Measurements from ENCODE around the gene CYP3A5. TPM values are rescaled to one million over a fixed set of nuclear protein-coding genes. Genes with fewer than 3 reads are reported as not detected.

The CYP3A5 gene
- total and polyA plus RNA-seq, 2 experiments from 2014 or later: 228 to 345 TPM

DNA sequence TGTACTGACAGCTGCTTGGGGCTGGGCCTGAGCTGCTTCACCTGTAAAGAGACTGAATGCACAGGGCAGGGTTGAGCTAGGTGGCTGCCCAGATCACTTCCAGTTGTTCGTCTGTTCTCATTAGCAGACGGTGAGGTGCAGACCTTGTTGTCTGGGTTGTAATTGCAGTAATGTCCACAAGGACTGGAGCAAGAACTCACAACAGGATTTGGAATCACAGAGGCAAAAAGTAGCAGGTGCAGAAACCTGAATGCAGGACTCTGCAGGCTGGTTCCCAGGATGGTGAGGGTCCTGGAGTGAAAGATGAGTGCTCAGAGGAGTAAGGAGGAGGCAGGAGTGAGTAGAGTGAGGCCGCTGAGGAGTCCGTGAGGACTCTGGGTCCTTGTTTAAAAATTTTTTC lies 53.8 kb downstream of the CYP3A5 start:
- Histone ChIP-seq H3K4me3 (no peak overlapping the region), H3K36me3 (replicated peaks; ENCODE audit: insufficient read depth, low read depth) (no peaks in the 10 kb centered on the region), H3K4me1 (ENCODE audit: insufficient read depth) (no peaks in the 10 kb centered on the region), H2AFZ (no peak overlapping the region), H3K4me2 (no peak overlapping the region), H3K9me2 (replicated peaks; ENCODE audit: insufficient read depth) (no peaks in the 10 kb centered on the region), H3K27me3 (no peaks in the 10 kb centered on the region), H3K27ac (no peak overlapping the region), H4K20me1 (ENCODE audit: insufficient read depth, poor library complexity, severe bottlenecking) (no peaks in the 10 kb centered on the region), H3K9me3 (ENCODE audit: low read depth) (no peaks in the 10 kb centered on the region), H3K79me2 (peaks cover 3% of the 10 kb centered on the region)
- DNase-seq (ENCODE audit: low spot score): no peak
- WGBS (ENCODE audit: low lambda C conversion rate, missing lambda C conversion rate): 94% methylated on average over 4 of the region's 4 CpGs
- TF ChIP-seq EZH2phosphoT487 (IDR thresholded peaks at IDR 0.05; ENCODE audit: low read depth, severe bottlenecking, unreplicated experiment) (no peak), EZH2 (IDR thresholded peaks at IDR 0.05; ENCODE audit: borderline replicate concordance) (no peak)
- TF ChIP-seq, protein P1, sequence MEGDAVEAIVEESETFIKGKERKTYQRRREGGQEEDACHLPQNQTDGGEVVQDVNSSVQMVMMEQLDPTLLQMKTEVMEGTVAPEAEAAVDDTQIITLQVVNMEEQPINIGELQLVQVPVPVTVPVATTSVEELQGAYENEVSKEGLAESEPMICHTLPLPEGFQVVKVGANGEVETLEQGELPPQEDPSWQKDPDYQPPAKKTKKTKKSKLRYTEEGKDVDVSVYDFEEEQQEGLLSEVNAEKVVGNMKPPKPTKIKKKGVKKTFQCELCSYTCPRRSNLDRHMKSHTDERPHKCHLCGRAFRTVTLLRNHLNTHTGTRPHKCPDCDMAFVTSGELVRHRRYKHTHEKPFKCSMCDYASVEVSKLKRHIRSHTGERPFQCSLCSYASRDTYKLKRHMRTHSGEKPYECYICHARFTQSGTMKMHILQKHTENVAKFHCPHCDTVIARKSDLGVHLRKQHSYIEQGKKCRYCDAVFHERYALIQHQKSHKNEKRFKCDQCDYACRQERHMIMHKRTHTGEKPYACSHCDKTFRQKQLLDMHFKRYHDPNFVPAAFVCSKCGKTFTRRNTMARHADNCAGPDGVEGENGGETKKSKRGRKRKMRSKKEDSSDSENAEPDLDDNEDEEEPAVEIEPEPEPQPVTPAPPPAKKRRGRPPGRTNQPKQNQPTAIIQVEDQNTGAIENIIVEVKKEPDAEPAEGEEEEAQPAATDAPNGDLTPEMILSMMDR (IDR thresholded peaks at IDR 0.05; ENCODE audit: poor library complexity): no peak

DNA sequence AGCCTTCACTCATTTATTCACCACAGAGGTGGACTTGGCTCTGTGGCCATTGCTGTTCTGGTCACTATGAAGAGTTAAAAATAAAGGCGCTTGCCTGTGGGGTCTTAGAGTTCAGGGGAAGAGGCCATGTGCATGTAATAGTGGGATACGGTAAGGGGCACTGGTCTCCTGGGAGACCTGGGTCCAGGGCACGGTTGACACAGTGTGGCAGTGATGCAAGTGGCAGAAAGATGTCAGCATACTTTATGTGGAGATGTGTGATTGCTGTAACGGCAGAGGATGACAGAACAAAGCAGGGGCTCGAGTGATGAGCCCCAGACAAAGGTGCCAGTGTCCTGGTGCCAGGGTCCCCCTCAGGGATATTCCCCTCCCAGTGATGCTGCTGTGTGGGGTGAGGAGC lies 54.5 kb downstream of the CYP3A5 start:
- TF ChIP-seq EZH2phosphoT487 (IDR thresholded peaks at IDR 0.05; ENCODE audit: low read depth, severe bottlenecking, unreplicated experiment): no peak
- TF ChIP-seq, protein P1 (IDR thresholded peaks at IDR 0.05; ENCODE audit: poor library complexity): no peak
- no peak for TF ChIP-seq EZH2 (IDR thresholded peaks at IDR 0.05; ENCODE audit: borderline replicate concordance)

DNA sequence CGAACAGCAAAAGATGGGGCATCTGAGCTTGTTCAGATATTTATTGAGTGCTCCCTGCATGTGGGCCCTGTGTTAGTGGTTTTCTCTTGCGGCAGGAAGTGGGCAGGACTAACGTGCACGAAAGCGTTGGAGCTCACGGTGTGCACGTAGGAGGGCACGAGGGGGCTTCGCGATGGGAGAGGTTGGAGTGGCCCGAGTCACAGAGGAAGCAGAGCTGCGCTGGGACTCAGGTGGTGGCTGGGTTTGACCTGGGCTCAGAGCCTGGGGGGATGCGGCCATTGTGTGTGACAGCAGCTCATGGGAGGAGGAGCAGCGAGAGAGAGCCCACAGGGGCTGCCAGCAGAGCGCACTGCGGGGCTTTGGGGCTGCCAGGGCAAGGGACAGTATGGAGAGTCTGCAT lies 55.3 kb downstream of the CYP3A5 start:
- H3K27me3 ChIP-seq: no peaks in the 10 kb centered on the region
- no peaks in the 10 kb centered on the region for H3K9me2 ChIP-seq (replicated peaks; ENCODE audit: insufficient read depth)
- no peak overlapping the region for H3K27ac ChIP-seq
- no peak for DNase-seq (ENCODE audit: low spot score)
- no peak overlapping the region for H3K4me2 ChIP-seq
- no peak overlapping the region for H2AFZ ChIP-seq
- WGBS (ENCODE audit: low lambda C conversion rate, missing lambda C conversion rate): 96% methylated on average over 16 of the region's 16 CpGs
- H3K36me3 ChIP-seq (replicated peaks; ENCODE audit: insufficient read depth, low read depth): no peaks in the 10 kb centered on the region
- TF ChIP-seq EZH2 (IDR thresholded peaks at IDR 0.05; ENCODE audit: borderline replicate concordance) (no peak), EZH2phosphoT487 (IDR thresholded peaks at IDR 0.05; ENCODE audit: low read depth, severe bottlenecking, unreplicated experiment) (no peak)
- TF ChIP-seq, protein P1 (IDR thresholded peaks at IDR 0.05; ENCODE audit: poor library complexity): no peak
- H3K79me2 ChIP-seq: peaks cover 7% of the 10 kb centered on the region
- H3K9me3 ChIP-seq (ENCODE audit: low read depth): no peaks in the 10 kb centered on the region
- H3K4me1 ChIP-seq (ENCODE audit: insufficient read depth): no peaks in the 10 kb centered on the region
- no peak overlapping the region for H3K4me3 ChIP-seq
- H4K20me1 ChIP-seq (ENCODE audit: insufficient read depth, poor library complexity, severe bottlenecking): no peaks in the 10 kb centered on the region

More for the DNA sequence above, 54.5 kb downstream of the CYP3A5 start:
- Histone ChIP-seq H3K36me3 (replicated peaks; ENCODE audit: insufficient read depth, low read depth) (no peaks in the 10 kb centered on the region), H3K79me2 (peaks cover 7% of the 10 kb centered on the region), H3K27me3 (no peaks in the 10 kb centered on the region), H3K9me2 (replicated peaks; ENCODE audit: insufficient read depth) (no peaks in the 10 kb centered on the region), H3K27ac (no peak overlapping the region), H4K20me1 (ENCODE audit: insufficient read depth, poor library complexity, severe bottlenecking) (no peaks in the 10 kb centered on the region), H3K9me3 (ENCODE audit: low read depth) (no peaks in the 10 kb centered on the region), H2AFZ (no peak overlapping the region), H3K4me2 (no peak overlapping the region), H3K4me3 (no peak overlapping the region), H3K4me1 (ENCODE audit: insufficient read depth) (no peaks in the 10 kb centered on the region)
- 96% methylated on average over 5 of the region's 5 CpGs for WGBS (ENCODE audit: low lambda C conversion rate, missing lambda C conversion rate)
- no peak for DNase-seq (ENCODE audit: low spot score)
